HEK293T (cell line): Measurements from ENCODE around the gene INSL3.

Experiments used
- CTBP1 ChIP-seq: fragments of 450-650 bp; IDR thresholded peaks from 2 replicates; pipeline ENCODE4 v1.6.1; 2016; ENCODE audit warnings: borderline replicate concordance
- FOXM1 ChIP-seq: fragments of 450-650 bp; IDR thresholded peaks from 2 replicates; pipeline ENCODE4 v1.6.1; 2017; ENCODE audit warnings: mild to moderate bottlenecking, borderline replicate concordance
- LEF1 ChIP-seq: fragments of 450-650 bp; IDR thresholded peaks from 2 replicates; pipeline ENCODE4 v1.6.1; 2017; ENCODE audit warnings: mild to moderate bottlenecking, borderline replicate concordance
- NFRKB ChIP-seq: fragments of 450-650 bp; IDR thresholded peaks from 2 replicates; pipeline ENCODE4 v1.6.1; 2016; ENCODE audit warnings: mild to moderate bottlenecking, moderate library complexity
- SP1 ChIP-seq: fragments of 450-650 bp; IDR thresholded peaks from 2 replicates; pipeline ENCODE4 v1.6.1; 2017
- TARDBP ChIP-seq: fragments of 450-650 bp; IDR thresholded peaks from 2 replicates; pipeline ENCODE4 v1.6.1; 2016
- ZNF384 ChIP-seq: fragments of 450-650 bp; IDR thresholded peaks from 2 replicates; pipeline ENCODE4 v1.6.1; 2016

DNA sequence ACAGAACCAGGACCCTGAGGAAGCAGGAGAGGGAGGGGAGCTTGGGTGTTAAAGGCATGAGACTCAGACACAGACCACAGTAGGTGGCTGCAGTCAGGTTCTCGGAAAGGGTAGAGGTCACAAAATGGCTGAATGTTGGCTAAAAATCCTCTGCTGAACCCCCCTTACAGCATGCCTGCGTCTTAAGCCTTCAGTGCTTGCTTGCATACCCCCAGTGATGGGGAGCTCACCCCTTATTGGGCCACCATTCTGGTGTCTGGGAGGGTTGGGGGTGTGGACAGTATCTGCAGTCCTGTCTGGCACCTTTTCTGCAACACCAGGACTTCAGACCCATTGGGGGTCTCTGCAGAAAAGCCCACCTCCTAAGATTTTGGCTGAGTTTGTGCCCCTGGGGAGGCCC is 40.5 kb downstream of the INSL3 start:
- TF ChIP-seq ZNF384 (no peak), CTBP1 (no peak), TARDBP (no peak), NFRKB (no peak), FOXM1 (no peak), LEF1 (no peak), SP1 (no peak)
